Mononuclear cell (primary cell): ENCODE measurements around the gene SWAP70. TPM values are rescaled to one million over a fixed set of nuclear protein-coding genes. Genes with fewer than 3 reads are reported as not detected.
"Not testable (repeated sequence)": the region's sequence is repeated elsewhere in the genome, so short reads cannot be mapped to it uniquely, and the experiment has no call there.

Source experiments
- H3K27me3 ChIP-seq: 2 replicates; pipeline ENCODE4 v1.6.0; 2011; ENCODE audit warnings: low read length, control low read depth; ENCODE audit not compliant: insufficient read depth
- H3K4me1 ChIP-seq: 2 replicates; pipeline ENCODE4 v1.5.1; 2011; ENCODE audit warnings: mild to moderate bottlenecking, low read length, control low read depth; ENCODE audit not compliant: insufficient read depth
- H3K4me3 ChIP-seq: 2 replicates; pipeline ENCODE4 v1.5.1; 2011; ENCODE audit warnings: mild to moderate bottlenecking, low read length, moderate library complexity
- H3K9me3 ChIP-seq: 2 replicates; pipeline ENCODE4 v1.5.1; 2011; ENCODE audit warnings: low read depth, mild to moderate bottlenecking, control low read depth, low read length
- total RNA-seq: library from RNA; depleted of rRNA; stranded (reverse); fragments of >200 nt; gene quantifications from one replicate; pipeline ENCODE4 v1.2.3, GENCODE V29; 2012

The SWAP70 gene
- 30.3 TPM for total RNA-seq

DNA sequence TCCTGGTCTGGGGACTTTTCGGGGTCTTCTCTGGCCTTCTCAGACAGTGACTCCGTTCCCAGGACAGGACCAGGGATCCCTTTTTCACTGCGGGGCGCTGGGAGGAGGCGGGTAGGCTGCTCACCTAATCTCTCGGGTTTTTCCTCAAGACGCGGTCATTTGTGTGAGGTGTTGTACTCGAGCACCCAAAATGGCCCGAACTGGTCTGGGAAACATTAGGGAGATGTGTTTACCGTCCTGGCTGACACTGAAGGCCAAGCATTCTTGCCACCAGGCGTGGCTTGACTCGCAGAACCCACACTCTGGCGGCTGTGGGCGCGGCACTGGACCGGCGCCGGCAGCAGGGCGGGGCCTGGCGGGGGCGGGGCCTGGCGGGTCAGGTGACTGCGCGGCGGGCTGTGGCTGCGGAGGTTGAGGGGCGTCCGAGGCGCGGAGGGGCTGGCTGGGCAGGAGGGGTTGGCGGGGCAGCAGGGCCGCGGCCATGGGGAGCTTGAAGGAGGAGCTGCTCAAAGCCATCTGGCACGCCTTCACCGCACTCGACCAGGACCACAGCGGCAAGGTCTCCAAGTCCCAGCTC lies at the start of gene SWAP70:
Gene SWAP70, plus strand, starts transcription at position 379 of the 577 bp plus-strand sequence. Its CDS starts 103 bp downstream, at position 482.
- H3K27me3 ChIP-seq = no peaks in the 10 kb centered on the region
- H3K4me1 ChIP-seq = peaks cover 52% of the 10 kb centered on the region
- peaks cover 5% of the 10 kb centered on the region for H3K9me3 ChIP-seq
- H3K4me3 ChIP-seq = peak within 1 kb of the TSS; percentile 92

DNA sequence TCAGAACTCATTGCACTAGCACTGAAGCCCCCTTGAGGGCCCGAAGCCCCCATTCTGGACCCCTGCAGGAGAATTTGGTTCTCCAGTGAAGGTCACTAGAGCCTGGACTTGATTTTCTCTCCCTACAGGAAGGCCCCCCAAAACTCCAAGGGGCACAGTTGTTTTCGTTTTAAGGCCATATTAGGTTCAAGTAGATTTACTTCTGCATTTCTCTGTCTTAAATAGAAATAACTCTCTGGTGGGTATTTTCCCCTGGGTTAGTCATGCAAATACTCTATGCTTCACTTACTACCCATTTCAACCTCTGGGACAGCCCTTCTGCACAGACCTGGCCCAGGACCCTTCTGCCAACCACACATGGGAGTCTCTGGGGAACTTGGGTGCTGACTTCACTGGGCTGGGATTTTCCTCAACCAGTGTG lies 48.8 kb upstream of the SWAP70 start:
- H3K27me3 ChIP-seq = no peaks in the 10 kb centered on the region
- no peaks in the 10 kb centered on the region for H3K9me3 ChIP-seq
- no peak overlapping the region for H3K4me3 ChIP-seq
- H3K4me1 ChIP-seq = peaks cover 59% of the 10 kb centered on the region

DNA sequence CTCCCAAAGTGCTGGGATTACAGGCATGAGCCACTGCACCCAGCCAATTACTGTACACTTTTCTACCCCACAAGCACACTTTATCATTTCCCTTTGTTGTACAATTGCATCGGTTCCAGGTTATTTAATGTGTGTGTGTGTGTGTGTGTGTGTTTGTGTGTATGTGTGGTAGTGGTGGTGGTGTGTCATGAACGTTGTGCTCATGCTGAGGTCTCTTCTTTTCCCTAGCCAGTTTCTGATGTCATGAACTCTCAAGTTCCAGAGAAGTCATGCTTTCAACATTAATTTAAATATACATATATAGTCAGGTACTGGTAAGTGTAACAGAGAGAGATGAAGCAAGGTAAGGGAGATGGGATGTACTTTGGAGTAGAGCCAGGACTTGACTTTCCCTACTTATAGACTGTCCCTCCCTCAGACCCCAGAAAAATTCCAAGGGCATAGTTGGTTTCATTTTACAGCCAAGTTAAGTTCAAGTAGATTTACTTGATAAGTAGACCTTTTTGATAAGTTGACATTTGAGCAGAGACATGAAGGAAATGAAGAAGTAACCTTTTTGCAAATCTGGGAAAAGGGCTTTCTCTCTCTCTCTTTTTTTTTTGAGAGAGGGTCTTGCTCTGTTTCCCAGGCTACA lies 47.7 kb upstream of the SWAP70 start:
- Histone ChIP-seq H3K4me1 (peaks cover 59% of the 10 kb centered on the region), H3K27me3 (no peaks in the 10 kb centered on the region), H3K4me3 (no peak overlapping the region), H3K9me3 (no peaks in the 10 kb centered on the region)

DNA sequence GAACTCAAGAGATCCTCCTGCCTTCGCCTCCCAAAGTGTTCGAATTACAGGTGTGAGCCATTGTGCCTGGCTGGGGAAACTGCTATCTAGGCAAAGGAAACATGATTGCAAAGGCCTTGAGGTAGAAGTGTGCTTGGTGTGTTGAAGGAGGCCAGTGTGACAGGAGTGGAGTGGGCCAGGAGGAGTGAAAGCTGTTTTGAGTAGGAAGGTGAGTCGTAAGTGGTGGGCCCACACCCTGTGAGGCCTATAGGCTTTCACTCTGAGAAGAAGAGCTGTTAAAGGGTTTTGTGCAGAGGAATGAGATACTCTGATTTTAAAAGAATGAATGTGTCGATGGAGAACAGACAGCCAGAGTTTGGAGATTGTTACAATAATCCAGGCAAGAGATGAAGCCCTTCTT lies 47.0 kb upstream of the SWAP70 start:
- peaks cover 59% of the 10 kb centered on the region for H3K4me1 ChIP-seq
- no peaks in the 10 kb centered on the region for H3K9me3 ChIP-seq
- no peaks in the 10 kb centered on the region for H3K27me3 ChIP-seq
- no peak overlapping the region for H3K4me3 ChIP-seq

DNA sequence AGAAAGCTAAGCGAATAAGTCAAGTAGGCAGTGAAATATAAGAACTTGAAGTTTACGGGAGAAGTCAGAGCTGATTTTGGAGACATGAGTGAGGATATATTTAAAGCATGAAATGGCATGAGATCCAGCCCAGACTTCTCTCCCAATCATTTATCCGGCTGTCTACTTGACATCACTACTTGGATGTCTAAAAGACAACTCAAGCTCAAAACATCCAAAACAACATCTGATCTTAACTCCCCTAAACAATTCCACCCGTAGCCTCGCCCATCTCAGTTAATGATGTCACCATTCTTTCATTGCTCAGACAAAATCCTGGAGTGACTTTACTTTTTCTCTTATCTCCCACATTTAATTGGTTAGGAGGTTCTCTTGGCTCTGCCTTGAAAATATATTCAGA lies 45.9 kb upstream of the SWAP70 start:
- Histone ChIP-seq H3K9me3 (no peaks in the 10 kb centered on the region), H3K4me3 (no peak overlapping the region), H3K27me3 (no peaks in the 10 kb centered on the region), H3K4me1 (peaks cover 53% of the 10 kb centered on the region)

DNA sequence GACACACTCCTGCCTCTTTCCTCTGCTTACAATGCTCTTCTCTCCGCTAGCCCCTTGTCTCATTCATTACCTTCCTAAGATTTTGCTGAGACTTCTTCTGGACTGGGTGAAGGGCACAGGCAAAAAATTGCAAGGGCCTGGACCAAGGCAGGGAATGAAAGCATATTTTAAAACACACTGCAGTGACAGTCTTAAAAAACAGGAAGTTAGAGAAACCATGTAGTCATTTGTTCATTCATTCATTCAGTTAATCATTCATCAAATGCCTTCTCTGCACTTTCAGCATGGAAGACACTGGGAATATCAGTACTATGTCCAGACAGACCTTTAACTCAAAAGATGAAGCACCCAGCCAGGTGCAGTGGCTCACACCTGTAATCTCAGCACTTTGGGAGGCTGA lies 44.9 kb upstream of the SWAP70 start:
- Histone ChIP-seq H3K27me3 (no peaks in the 10 kb centered on the region), H3K4me1 (peaks cover 43% of the 10 kb centered on the region), H3K9me3 (no peaks in the 10 kb centered on the region), H3K4me3 (no peak overlapping the region)

DNA sequence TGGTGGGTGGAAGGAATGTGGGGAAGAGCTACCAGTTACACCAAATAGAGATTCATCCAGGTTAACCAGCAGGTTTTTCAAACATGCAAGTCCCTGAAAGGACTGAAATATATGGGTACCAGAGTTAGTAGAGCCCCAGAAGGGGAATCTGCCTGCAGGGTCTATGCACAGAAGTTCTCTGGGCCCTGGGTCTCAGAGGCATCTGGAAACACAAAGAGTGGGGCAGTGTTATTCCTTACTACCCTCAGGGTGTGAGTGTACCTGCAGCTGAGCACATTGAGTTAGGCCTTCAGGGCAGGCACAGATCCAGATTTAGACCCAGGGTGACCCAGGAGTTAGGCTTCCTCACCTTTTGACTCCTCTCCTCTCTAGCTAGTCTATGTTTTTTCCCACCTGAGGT lies 43.9 kb upstream of the SWAP70 start:
- Histone ChIP-seq H3K27me3 (no peaks in the 10 kb centered on the region), H3K9me3 (no peaks in the 10 kb centered on the region), H3K4me1 (peaks cover 42% of the 10 kb centered on the region), H3K4me3 (no peak overlapping the region)

DNA sequence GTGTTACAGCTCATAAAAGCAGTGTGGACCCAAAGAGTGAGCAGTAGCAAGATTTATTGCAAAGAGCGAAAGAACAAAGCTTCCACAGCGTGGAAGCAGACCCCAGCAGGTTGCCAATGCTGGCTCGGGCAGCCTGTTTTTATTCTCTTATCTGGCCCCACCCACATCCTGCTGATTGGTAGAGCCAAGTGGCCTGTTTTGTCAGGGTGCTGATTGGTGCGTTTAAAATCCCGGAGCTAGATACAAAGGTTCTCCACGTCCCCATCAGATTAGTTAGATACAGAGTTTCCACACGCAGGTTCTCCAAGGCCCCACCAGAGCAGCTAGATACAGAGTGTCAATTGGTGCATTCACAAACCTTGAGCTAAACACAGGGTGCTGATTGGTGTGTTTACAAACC lies 41.5 kb upstream of the SWAP70 start:
- H3K4me3 ChIP-seq, H3K27me3 ChIP-seq, H3K9me3 ChIP-seq: not testable (repeated sequence)
- H3K4me1 ChIP-seq = peaks cover 33% of the 10 kb centered on the region

DNA sequence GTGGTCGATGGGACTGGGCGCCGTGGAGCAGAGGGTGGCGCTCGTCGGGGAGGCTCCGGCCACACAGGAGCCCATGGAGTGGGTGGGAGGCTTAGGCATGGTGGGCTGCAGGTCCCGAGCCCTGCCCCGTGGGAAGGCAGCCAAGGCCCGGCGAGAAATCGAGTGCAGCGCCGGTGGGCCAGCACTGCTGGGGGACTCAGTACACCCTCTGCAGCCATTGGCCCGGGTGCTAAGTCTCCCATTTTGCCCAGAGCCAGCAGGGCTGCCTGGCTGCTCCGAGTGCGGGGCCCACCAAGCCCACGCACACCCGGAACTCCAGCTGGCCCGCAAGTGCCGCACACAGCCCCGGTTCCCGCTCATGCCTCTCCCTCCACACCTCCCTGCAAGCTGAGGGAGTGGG lies 40.8 kb upstream of the SWAP70 start:
- H3K4me1 ChIP-seq = peaks cover 30% of the 10 kb centered on the region
- H3K4me3 ChIP-seq, H3K9me3 ChIP-seq, H3K27me3 ChIP-seq: not testable (repeated sequence)

DNA sequence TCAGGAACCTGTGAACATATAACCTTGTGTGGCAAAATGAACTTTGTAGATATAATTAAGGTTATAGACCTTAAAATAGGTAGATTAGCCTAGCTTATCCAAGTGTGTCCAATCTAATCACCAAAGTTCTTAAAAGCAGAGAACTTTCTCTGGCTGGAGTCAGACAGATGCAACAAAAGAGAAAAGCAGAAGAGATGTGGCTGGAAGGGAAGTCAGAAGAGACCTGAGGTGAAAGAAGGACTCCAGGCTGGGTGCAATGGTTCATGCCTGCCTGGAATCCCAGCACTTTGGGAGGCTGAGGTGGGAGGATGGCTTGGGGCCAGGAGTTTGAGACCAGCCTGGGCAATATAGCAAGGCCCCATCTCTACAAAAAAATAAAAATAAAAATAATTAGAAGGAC lies 39.4 kb upstream of the SWAP70 start:
- no peaks in the 10 kb centered on the region for H3K27me3 ChIP-seq
- no peaks in the 10 kb centered on the region for H3K9me3 ChIP-seq
- peaks cover 22% of the 10 kb centered on the region for H3K4me1 ChIP-seq
- no peak overlapping the region for H3K4me3 ChIP-seq

DNA sequence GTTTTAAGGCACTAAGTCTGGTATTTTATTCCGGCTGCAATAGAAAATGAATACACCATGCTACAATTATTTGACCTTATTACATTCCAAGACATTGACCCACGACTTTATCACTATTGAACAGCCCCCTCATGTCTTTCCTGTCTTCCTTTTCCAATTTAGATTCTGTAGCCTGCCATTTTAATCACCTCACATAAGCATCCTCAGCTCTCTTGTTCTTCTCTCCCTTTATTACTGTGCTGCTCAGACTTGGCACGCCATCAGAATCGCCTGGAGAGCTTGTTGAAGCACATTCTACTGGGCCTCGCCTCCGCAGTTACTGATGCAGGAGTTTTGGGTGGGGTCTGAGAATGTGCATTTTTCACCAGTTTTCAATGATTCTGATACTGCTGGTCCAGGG lies 38.7 kb upstream of the SWAP70 start:
- peaks cover 16% of the 10 kb centered on the region for H3K4me1 ChIP-seq

DNA sequence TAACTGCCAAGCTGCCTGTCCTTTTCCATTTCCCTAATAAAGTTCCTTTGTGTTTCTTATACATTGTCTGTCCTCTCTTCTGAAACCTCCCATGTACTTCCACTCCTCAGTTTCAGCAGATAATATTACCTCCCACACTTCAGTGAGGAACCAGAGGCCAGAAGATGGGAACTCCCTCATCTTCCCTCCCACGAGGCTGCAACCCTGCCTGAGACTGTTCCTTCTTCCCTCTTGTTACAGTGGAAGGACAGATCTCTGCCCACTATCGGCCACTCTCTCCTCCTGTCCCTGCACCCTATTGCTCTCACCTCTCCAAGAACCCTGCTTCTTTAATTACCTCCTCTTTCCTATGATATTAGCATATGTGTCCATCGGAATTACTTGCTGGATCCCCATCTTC lies 38.1 kb upstream of the SWAP70 start:
- Histone ChIP-seq H3K4me1 (peaks cover 16% of the 10 kb centered on the region), H3K4me3 (no peak overlapping the region), H3K9me3 (no peaks in the 10 kb centered on the region), H3K27me3 (no peaks in the 10 kb centered on the region)

More for the DNA sequence above, 38.7 kb upstream of the SWAP70 start:
- H3K27me3 ChIP-seq = no peaks in the 10 kb centered on the region
- H3K9me3 ChIP-seq = no peaks in the 10 kb centered on the region
- H3K4me3 ChIP-seq = no peak overlapping the region

DNA sequence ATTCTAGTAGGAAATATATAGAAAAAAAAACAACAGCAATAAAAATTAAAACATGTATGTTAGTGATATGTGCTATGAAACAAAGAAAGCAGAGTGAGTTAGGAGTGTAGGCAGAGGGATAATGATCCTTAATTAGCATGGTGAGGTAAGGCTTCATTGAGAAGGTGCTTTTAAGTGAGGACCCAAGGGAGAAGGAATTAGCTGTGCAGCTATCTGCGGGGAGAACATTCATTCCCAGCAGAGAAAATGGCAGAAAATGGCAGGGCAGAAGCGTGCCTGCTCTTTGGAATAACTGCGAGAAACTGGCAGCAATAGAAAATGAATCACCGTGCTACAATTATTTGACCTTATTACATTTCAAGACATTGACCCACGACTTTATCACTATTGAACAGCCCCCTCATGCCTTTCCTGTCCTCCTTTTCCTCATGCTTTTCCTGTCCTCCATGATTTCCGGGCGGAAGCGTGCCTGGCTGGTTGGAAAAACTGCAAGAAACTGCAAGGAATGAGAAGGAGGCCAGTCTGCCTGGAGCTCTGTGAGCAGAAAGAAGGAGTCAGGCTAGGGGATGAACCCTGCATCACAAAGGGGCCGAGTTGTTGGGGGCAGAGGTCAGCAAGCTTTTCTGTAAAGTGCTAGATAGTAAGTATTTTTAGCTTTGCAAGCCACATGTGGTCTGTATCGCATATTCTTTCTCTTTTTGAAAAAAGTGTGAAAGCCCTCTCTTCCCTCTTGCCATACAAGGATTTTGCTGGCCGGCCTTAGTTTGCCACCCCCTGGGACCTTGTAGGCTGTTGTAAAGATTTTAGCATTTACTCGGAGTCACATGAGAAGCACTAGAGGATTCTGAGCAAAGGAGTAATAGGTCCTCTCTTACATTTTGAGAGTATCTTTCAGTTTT lies 37.1 kb upstream of the SWAP70 start:
- H3K27me3 ChIP-seq = no peaks in the 10 kb centered on the region
- no peak overlapping the region for H3K4me3 ChIP-seq
- peaks cover 18% of the 10 kb centered on the region for H3K4me1 ChIP-seq
- no peaks in the 10 kb centered on the region for H3K9me3 ChIP-seq

DNA sequence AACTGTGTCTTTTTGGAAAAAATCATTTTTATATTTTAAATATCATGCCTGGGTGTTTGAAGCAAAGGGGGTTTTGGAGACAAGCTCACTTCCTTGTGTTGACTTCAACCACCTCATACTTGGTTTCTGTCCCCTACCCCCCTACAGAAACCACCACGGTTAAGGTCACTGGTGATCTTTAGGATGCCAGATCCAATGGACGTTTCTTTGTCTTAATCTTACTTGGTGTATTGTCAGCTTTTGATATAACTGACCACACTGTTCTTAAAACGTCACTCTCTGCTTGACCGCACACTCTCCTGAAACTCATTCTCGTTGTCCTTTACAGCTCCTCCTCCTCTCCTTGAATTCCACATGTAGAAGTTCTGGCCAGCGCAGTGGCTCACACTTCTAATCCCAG lies 34.8 kb upstream of the SWAP70 start:
- Histone ChIP-seq H3K9me3 (no peaks in the 10 kb centered on the region), H3K4me3 (no peak overlapping the region), H3K4me1 (peaks cover 26% of the 10 kb centered on the region), H3K27me3 (no peaks in the 10 kb centered on the region)

DNA sequence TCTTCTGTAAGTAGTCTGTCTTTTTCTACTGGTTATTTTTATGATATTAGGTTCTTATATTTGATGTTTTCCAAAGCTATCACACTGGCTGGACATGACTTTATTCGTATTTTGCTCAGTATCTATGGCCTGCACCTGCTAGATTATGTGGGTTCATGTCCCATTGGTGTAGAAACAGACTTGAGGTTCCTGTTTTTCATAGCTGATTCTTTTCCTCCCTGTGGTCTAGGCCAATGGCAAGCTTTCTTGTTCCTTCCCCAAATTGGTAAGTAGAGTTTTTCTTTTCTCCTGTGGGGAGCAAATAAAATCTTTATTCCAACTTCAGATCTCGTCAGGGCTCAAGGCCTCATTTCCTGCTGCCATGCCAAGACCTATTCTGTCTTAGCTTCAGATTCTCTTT lies 30.2 kb upstream of the SWAP70 start:
- Histone ChIP-seq H3K9me3 (no peaks in the 10 kb centered on the region), H3K27me3 (no peaks in the 10 kb centered on the region), H3K4me1 (peaks cover 23% of the 10 kb centered on the region), H3K4me3 (no peak overlapping the region)
